DND-41 (cell line): ENCODE measurements around the gene ZNF500.

Source experiments
- ATAC-seq: fragments of 200-7000 bp; cut with Tn5 transposase; 3 replicates; pipeline ENCODE4 v1.9.1; 2021; ENCODE audit warnings: low read depth; ENCODE audit not compliant: insufficient read depth
- DNase-seq: peaks from one replicate; pipeline ENCODE4 v3.0.0-alpha.2; 2020
- H2AFZ ChIP-seq: 2 replicates; pipeline ENCODE4 v1.6.0; 2012; ENCODE audit warnings: low read depth, low read length
- H3K27ac ChIP-seq: 2 replicates; pipeline ENCODE4 v1.5.1; 2012; ENCODE audit warnings: low read length, inconsistent platforms
- H3K27me3 ChIP-seq: fragments of 200-600 bp; sonication (generic); 2 replicates; pipeline ENCODE4 v1.6.0; 2012; ENCODE audit warnings: low read length, mild to moderate bottlenecking, inconsistent platforms; ENCODE audit not compliant: insufficient read depth, poor library complexity
- H3K36me3 ChIP-seq: 2 replicates; pipeline ENCODE4 v1.5.1; 2012; ENCODE audit warnings: low read length, inconsistent platforms; ENCODE audit not compliant: insufficient read depth
- H3K4me1 ChIP-seq: 2 replicates; pipeline ENCODE4 v1.5.1; 2012; ENCODE audit warnings: mild to moderate bottlenecking, low read length; ENCODE audit not compliant: insufficient read depth
- H3K4me2 ChIP-seq: 2 replicates; pipeline ENCODE4 v1.6.0; 2012; ENCODE audit warnings: mild to moderate bottlenecking, moderate library complexity, low read length, inconsistent platforms; ENCODE audit not compliant: insufficient read depth
- H3K4me3 ChIP-seq, 2 experiments: fragments of 200-600 bp in 1 of 2; shearing (Covaris generic) in 1 of 2; 2 replicates each; pipeline ENCODE4 v1.5.1; 2012 to 2016; ENCODE audit warnings: inconsistent platforms in 2 of 2, low read length in 2 of 2, mild to moderate bottlenecking in 2 of 2, low read depth in 1 of 2, moderate library complexity in 1 of 2
- H3K79me2 ChIP-seq: 2 replicates; pipeline ENCODE4 v1.6.0; 2012; ENCODE audit warnings: low read length, inconsistent platforms; ENCODE audit not compliant: insufficient read depth
- H3K9ac ChIP-seq: 2 replicates; pipeline ENCODE4 v1.6.0; 2012; ENCODE audit warnings: low read depth, mild to moderate bottlenecking, inconsistent platforms, low read length, moderate library complexity
- H3K9me3 ChIP-seq: 2 replicates; pipeline ENCODE4 v1.5.1; 2012; ENCODE audit warnings: low read length, moderate library complexity, mild to moderate bottlenecking, inconsistent platforms; ENCODE audit not compliant: insufficient read depth, severe bottlenecking
- H4K20me1 ChIP-seq: 2 replicates; pipeline ENCODE4 v1.6.0; 2012; ENCODE audit warnings: low read length; ENCODE audit not compliant: insufficient read depth
- EZH2 ChIP-seq: IDR thresholded peaks from 3 replicates; pipeline ENCODE4 v1.6.1; 2012; ENCODE audit warnings: borderline replicate concordance, low read depth, mild to moderate bottlenecking, moderate library complexity, low read length, inconsistent platforms; ENCODE audit not compliant: severe bottlenecking
- TF ChIP-seq, protein P1 (sequence below): IDR thresholded peaks from 2 replicates; pipeline ENCODE4 v1.5.1; 2012; ENCODE audit warnings: borderline replicate concordance, low read length, moderate library complexity, mild to moderate bottlenecking; ENCODE audit not compliant: poor library complexity, severe bottlenecking; ENCODE audit errors: extremely low read depth

ZNF500 gene

GRCh38 chr16:4702466-4702808, 64.5 kb downstream of the ZNF500 start:
- TF ChIP-seq, protein P1, sequence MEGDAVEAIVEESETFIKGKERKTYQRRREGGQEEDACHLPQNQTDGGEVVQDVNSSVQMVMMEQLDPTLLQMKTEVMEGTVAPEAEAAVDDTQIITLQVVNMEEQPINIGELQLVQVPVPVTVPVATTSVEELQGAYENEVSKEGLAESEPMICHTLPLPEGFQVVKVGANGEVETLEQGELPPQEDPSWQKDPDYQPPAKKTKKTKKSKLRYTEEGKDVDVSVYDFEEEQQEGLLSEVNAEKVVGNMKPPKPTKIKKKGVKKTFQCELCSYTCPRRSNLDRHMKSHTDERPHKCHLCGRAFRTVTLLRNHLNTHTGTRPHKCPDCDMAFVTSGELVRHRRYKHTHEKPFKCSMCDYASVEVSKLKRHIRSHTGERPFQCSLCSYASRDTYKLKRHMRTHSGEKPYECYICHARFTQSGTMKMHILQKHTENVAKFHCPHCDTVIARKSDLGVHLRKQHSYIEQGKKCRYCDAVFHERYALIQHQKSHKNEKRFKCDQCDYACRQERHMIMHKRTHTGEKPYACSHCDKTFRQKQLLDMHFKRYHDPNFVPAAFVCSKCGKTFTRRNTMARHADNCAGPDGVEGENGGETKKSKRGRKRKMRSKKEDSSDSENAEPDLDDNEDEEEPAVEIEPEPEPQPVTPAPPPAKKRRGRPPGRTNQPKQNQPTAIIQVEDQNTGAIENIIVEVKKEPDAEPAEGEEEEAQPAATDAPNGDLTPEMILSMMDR: no peak
- no peak for TF ChIP-seq EZH2

DNA sequence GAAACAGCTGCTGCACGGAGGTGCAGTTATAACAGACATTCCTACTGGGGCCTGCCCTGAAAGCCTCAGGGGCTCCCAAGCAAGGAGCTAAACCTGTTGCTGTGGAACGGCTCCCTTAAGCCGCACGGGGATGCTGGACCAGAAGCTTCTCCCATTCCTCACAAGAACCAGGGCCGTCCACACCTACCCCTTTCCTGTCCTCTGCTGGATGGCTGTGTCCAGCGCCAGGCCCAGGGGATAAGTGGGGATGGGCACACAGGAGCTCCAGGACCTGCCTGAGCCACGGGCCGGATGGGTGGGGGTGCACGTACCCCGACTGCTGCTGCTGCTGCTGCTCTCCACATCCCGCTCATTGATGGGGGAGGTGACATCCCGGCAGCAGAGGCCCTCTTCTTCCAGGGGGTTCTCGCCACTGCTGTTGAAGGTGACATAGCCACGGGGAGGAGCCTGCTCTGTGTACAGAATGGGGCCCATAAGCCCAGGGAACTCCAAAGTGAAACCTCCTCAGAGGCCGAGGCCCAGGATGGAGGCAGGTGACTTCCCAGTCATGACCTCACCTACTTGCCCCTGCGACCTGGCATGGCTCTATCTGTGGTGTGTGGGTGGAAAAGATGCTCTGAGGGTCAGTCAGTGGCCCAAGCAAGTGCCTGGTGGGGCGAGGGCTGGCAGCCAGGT, 65.0 kb downstream of the ZNF500 start:
- H3K4me2 ChIP-seq: no peak overlapping the region
- 0 out of 2 replicates have a peak, but pooled peaks cover 3% of the 10 kb centered on the region for H4K20me1 ChIP-seq
- H3K27me3 ChIP-seq: no peaks in the 10 kb centered on the region
- no peaks in the 10 kb centered on the region for H3K4me1 ChIP-seq
- ATAC-seq (no peak), DNase-seq (no peak)
- no peak overlapping the region for H3K27ac ChIP-seq
- H3K36me3 ChIP-seq: peaks cover 59% of the 10 kb centered on the region
- no peak for TF ChIP-seq EZH2
- TF ChIP-seq, protein P1: no peak
- H3K79me2 ChIP-seq: no peaks in the 10 kb centered on the region
- H3K9ac ChIP-seq: no peak overlapping the region
- no peaks in the 10 kb centered on the region for H3K9me3 ChIP-seq
- H2AFZ ChIP-seq: no peak overlapping the region
- no peak overlapping the region for H3K4me3 ChIP-seq

More at GRCh38 chr16:4702466-4702808, 64.5 kb downstream of the ZNF500 start:
- Histone ChIP-seq H4K20me1 (no peaks in the 10 kb centered on the region), H2AFZ (no peak overlapping the region), H3K9me3 (no peaks in the 10 kb centered on the region), H3K9ac (no peak overlapping the region), H3K4me3 (no peak overlapping the region), H3K27ac (no peak overlapping the region), H3K27me3 (no peaks in the 10 kb centered on the region), H3K4me2 (no peak overlapping the region), H3K79me2 (no peaks in the 10 kb centered on the region), H3K4me1 (no peaks in the 10 kb centered on the region), H3K36me3 (peaks cover 57% of the 10 kb centered on the region)
- no peak for ATAC-seq
- DNase-seq: no peak

- Histone ChIP-seq H3K79me2 (0 out of 2 replicates have a peak, but pooled peaks cover under 1% of the 10 kb centered on the region), H2AFZ (no peak overlapping the region), H3K4me1 (no peaks in the 10 kb centered on the region), H3K9ac (no peak overlapping the region), H3K27me3 (no peaks in the 10 kb centered on the region), H4K20me1 (peaks cover 9% of the 10 kb centered on the region), H3K4me2 (no peak overlapping the region), H3K27ac (no peak overlapping the region), H3K36me3 (peaks cover 62% of the 10 kb centered on the region), H3K4me3 (no peak overlapping the region), H3K9me3 (no peaks in the 10 kb centered on the region)
- no peak for DNase-seq
- ATAC-seq: no peak
- TF ChIP-seq EZH2: no peak
- TF ChIP-seq, protein P1: no peak
Measured at GRCh38 chr16:4700997-4701743, 65.8 kb downstream of the ZNF500 start.
